ENCODE data around the gene H2BK1.

DNA sequence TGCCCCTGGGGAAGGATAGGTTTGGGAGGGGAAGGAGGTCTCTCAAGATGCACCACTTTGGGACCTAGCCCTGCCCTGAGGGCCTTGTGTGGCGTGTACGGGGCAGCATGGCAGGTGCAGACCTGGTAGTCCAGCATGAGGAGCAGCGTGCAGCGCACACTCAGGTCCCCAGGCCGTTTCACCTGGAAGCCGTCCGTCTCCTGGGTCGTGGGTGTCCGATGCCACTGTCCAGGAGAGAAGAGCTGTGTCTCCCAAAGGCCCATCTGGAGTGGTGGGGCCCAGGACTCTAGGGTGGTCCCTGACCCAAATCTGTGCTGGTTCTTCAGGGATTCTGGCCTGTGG, 31.4 kb upstream of the H2BK1 start:
- TF ChIP-seq, protein P1, sequence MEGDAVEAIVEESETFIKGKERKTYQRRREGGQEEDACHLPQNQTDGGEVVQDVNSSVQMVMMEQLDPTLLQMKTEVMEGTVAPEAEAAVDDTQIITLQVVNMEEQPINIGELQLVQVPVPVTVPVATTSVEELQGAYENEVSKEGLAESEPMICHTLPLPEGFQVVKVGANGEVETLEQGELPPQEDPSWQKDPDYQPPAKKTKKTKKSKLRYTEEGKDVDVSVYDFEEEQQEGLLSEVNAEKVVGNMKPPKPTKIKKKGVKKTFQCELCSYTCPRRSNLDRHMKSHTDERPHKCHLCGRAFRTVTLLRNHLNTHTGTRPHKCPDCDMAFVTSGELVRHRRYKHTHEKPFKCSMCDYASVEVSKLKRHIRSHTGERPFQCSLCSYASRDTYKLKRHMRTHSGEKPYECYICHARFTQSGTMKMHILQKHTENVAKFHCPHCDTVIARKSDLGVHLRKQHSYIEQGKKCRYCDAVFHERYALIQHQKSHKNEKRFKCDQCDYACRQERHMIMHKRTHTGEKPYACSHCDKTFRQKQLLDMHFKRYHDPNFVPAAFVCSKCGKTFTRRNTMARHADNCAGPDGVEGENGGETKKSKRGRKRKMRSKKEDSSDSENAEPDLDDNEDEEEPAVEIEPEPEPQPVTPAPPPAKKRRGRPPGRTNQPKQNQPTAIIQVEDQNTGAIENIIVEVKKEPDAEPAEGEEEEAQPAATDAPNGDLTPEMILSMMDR (IDR thresholded peaks at IDR 0.05 in 8 of 11, conservative IDR thresholded peaks at IDR 0.05 in 3 of 11), result no peak
- TF ChIP-seq POLR2A (IDR thresholded peaks at IDR 0.05) (no peak), POLR2AphosphoS5 (IDR thresholded peaks at IDR 0.05) (peak; percentile 8 to 54 (median 19))

All from spleen (tissue), 7 donors.